ENCODE data around the gene SPART. TPM values are rescaled to one million over a fixed set of nuclear protein-coding genes. Genes with fewer than 3 reads are reported as not detected.

SPART gene, protein sequence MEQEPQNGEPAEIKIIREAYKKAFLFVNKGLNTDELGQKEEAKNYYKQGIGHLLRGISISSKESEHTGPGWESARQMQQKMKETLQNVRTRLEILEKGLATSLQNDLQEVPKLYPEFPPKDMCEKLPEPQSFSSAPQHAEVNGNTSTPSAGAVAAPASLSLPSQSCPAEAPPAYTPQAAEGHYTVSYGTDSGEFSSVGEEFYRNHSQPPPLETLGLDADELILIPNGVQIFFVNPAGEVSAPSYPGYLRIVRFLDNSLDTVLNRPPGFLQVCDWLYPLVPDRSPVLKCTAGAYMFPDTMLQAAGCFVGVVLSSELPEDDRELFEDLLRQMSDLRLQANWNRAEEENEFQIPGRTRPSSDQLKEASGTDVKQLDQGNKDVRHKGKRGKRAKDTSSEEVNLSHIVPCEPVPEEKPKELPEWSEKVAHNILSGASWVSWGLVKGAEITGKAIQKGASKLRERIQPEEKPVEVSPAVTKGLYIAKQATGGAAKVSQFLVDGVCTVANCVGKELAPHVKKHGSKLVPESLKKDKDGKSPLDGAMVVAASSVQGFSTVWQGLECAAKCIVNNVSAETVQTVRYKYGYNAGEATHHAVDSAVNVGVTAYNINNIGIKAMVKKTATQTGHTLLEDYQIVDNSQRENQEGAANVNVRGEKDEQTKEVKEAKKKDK
- polyA plus RNA-seq, result 17.9 TPM

DNA sequence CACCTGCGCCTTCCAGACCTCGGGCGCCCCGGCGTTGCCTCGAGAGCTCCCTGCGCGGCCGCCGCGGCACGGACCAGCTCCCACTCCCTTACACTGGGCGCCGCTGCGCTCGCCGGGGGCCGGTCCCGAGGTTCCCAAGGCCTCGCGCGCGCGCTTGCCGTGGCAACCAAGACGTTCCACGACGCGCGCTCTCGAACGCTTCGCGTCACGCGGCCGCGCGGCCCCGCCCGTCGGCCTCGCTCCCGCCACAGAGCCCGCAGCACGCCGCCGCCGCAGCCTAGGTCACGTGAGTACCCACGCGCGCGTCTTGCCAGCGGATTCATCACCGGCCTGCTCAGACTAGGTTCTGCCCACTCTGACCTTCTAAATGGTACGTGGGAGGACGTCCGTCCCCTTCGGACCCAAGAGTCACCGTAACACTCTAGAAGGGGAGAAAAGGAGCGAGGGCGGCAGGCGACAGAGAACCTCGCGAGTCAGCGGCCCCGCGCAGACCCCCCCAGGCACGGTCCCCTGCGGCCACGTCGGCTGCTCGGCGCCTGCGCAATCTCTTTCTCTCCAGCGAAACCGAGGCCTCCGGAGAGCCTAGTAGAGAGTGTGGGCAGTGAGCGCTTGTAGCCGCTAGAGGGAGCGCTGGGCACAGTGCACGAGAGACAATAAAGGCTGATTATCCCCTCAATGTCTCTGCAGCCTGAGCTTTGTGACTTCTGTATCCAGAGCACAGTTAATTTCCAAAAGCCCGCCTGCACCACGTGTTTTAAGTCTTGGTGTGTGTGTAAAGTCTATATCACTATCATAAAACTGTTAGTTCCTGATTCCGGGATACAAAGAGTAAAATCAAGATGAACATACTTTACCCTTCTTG lies at the start of gene SPART:
TSS of gene SPART (minus strand) at position 173 of the 862 bp plus-strand sequence. CDS start 10,564 bp downstream, outside the sequence.
- Mint-ChIP-seq H3K4me3 (peak within 1 kb of the TSS; percentile 90 to 97 (median 93)), H3K27me3 (peaks cover 7% of the 10 kb centered on the region), H3K36me3 (peaks cover 3% of the 10 kb centered on the region), H3K27ac (peak within 1 kb of the TSS; percentile 96 to 99 (median 96)), H3K4me1 (peaks cover 7 to 15% (median 7%) of the 10 kb centered on the region in 3 donors), H3K9me3 (no peaks in the 10 kb centered on the region)

DNA sequence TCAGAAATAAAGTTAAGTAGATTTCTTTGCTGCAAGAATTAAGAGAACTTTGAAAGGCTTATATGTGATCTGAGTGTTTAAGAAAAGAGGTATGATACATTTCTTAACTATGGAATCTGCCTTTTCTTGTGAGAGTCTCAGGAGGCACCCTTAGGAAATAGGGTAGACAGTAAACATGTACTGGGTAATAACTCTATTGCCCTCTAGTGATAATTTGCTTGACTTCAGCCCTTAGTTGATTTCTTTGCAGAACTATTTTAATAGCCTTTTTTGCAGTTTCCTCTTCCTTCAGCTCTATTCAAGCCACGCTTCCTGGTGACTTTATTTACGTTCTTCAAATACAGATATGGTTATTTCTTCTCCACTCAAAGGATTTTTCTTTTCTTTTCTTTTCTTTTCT lies 49.1 kb upstream of the SPART start:
- Mint-ChIP-seq H3K27ac (no peak overlapping the region), H3K36me3 (no peaks in the 10 kb centered on the region), H3K4me3 (no peak overlapping the region), H3K4me1 (peaks cover 0 to 2% (median 0%) of the 10 kb centered on the region in 3 donors), H3K9me3 (no peaks in the 10 kb centered on the region), H3K27me3 (no peaks in the 10 kb centered on the region)

DNA sequence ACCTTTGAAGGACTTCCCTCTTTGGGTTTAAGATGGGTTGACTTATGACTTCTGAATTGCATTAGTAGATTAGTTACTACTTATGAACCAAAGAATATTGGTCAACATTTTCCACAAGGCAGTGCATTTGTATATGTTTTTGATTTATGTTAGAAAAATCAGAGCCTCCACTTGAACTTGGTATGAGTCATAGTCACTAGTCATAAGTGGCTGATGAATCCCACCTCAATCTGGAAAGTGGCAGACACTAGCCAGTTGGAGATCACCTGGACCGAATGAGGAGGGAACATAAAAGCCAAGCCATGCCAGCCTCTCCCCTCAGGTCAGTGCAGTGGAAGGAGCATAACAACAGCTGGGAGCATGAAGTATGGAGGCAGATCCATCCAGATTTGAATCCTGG lies 39.3 kb upstream of the SPART start:
- Mint-ChIP-seq H3K27me3 (peaks cover 8% of the 10 kb centered on the region), H3K27ac (no peak overlapping the region), H3K4me3 (no peak overlapping the region), H3K36me3 (peaks cover 4% of the 10 kb centered on the region), H3K4me1 (no peaks in the 10 kb centered on the region), H3K9me3 (peaks cover 0 to 4% (median 0%) of the 10 kb centered on the region in 3 donors)

DNA sequence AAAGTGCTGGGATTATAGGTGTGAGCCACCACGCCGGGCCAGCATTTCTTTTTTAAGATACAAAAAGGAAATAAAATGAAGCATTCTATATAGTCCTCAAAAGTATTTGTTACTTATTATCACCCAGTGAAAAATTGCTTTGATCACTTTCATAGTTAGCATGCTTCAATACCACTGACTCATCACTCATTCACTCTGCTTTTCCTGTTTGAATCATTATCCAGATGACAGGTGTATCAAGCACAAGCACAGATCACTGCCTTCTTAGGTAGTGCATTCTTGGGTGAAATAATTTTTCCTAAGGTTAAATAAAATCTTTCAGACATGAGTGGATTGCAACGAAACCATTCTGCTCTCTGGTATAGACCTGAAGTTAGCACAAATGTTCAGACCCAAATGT lies 35.8 kb upstream of the SPART start:
- Mint-ChIP-seq H3K36me3 (no peaks in the 10 kb centered on the region), H3K9me3 (no peaks in the 10 kb centered on the region), H3K27me3 (peaks cover 4% of the 10 kb centered on the region), H3K4me1 (no peaks in the 10 kb centered on the region), H3K27ac (no peak overlapping the region), H3K4me3 (no peak overlapping the region)

DNA sequence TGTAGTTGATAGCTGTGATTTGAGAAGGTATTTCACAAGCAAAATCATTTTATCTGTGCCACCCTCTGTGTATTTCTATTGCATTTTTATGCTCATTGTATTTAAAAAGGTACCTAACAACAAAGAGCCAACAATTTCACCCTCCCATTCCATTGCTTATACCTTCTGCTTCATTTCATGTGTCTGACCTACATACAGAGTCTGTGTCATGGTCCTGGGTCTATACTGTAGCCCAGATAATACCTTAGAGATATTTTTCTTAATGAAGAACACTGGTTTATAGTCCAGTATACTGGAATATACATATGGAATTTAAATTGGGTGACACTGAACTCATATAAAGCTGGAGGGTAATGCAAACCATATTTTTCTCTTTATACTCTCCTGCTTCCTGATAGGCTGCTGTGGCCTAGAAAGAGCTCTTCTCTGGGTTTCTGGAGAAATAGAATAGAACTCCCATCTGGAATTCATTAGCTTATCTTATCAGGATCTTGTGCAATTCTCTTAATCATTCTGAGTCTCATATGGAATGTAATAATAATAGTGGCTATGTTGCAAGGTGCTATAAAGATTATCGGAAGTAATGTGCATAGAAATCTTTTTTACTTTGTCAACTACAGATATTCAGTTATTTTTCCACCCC lies 31.8 kb upstream of the SPART start:
- Mint-ChIP-seq H3K36me3 (no peaks in the 10 kb centered on the region), H3K27ac (no peak overlapping the region), H3K4me1 (no peaks in the 10 kb centered on the region), H3K27me3 (peaks cover under 1% of the 10 kb centered on the region), H3K4me3 (no peak overlapping the region), H3K9me3 (no peaks in the 10 kb centered on the region)

DNA sequence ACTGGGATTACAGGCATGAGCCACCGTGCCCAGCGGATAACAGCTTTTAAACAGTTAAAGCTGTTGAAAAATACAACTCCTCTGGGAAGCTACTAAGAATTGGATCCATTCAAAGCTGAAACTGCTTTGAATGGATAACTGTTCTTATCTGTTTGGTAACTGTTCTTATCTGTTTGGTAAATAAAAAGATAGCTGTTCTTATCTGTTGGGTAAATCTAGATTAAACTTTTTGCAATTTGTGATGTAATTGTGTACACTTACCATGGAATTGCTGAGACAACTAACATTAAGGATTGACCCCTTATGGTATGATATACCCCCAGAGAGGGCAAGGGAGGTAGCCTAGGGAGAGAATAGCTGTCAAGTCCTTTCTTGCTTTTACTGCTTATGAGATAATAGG lies 27.9 kb upstream of the SPART start:
- Mint-ChIP-seq H3K27ac (no peak overlapping the region), H3K4me3 (no peak overlapping the region)

DNA sequence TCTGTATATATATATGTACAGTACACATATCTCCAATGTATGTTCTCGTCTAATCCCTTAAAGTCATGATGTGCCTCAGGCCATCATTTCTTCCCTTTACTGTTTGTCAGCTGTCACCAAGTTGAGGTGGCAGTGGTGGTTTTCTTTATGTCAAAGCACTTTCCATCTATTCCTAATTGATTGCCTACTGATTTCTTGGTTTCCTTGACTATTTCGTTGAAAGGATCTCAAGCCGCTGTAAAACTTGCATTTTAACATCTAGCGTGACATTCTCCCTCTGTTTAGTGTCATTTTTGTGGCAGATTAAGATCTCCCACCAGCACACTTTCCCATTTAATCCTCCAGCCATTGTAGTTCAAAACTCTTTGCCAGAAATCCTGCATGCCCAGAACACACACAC lies 25.0 kb upstream of the SPART start:
- no peak overlapping the region for H3K27ac Mint-ChIP-seq
- H3K27me3 Mint-ChIP-seq, result no peaks in the 10 kb centered on the region
- H3K36me3 Mint-ChIP-seq, result no peaks in the 10 kb centered on the region
- H3K4me3 Mint-ChIP-seq, result no peak overlapping the region
- no peaks in the 10 kb centered on the region for H3K9me3 Mint-ChIP-seq
- no peaks in the 10 kb centered on the region for H3K4me1 Mint-ChIP-seq

More for the DNA sequence above, 27.9 kb upstream of the SPART start:
- Mint-ChIP-seq H3K4me1 (no peaks in the 10 kb centered on the region), H3K9me3 (no peaks in the 10 kb centered on the region), H3K27me3 (no peaks in the 10 kb centered on the region), H3K36me3 (no peaks in the 10 kb centered on the region)

DNA sequence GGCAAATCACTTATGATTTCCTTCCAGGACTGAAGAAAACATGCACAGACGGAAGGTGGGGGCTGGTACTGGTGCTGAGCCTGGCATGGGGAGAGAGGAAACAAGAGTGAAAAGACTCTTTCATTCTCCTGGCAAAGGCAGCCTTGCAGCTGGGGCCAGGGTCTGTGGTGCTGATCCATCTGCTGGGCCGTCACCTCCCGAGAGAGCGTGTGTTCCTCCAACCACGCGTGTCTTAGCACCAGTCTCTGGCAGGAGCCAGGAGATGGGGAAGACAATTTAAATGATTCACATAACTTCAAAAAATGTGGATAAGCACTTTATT lies 23.9 kb upstream of the SPART start:
- no peaks in the 10 kb centered on the region for H3K27me3 Mint-ChIP-seq
- no peaks in the 10 kb centered on the region for H3K9me3 Mint-ChIP-seq
- H3K4me1 Mint-ChIP-seq, result no peaks in the 10 kb centered on the region
- no peaks in the 10 kb centered on the region for H3K36me3 Mint-ChIP-seq
- H3K27ac Mint-ChIP-seq, result no peak overlapping the region
- H3K4me3 Mint-ChIP-seq, result no peak overlapping the region

DNA sequence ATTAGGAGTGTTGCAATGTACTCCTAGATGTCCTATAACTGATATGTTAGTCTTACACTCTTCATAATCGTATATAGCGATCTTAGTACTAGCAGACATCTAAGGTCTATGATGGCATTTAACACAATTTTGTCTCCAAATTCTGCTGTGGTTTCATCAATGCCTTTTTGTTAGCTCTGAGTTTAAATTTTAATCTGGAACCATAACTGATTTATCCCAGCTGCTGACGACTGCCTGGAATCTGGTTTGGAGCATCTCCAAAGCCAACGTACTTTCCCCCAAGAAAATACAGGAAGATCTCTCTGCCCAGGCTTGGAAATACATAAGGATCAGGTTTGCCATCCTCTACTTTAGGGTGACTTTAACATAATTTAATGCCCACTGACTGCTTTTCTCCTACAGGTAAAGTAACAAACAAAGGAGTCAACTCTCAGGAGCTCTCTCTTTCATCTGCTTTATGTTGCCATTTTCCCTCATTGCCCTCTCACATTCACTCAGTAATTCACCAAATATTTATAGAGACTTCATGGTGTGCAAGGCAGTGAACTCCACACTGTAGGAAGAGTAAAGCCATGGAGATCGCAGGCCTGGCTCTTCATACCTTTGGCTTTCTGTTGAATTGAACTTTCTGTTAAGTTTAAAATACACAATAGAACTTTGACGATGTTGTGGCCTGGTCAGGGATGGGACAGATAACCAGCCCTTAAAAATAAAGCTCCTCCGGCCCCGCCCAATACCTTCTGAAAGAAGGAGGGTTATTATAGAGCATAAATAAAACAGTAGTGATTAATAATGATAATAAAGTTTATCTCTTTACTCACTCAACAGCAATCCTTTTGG lies 23.3 kb upstream of the SPART start:
- H3K27me3 Mint-ChIP-seq, result no peaks in the 10 kb centered on the region
- no peaks in the 10 kb centered on the region for H3K36me3 Mint-ChIP-seq
- no peak overlapping the region for H3K4me3 Mint-ChIP-seq
- H3K9me3 Mint-ChIP-seq, result no peaks in the 10 kb centered on the region
- H3K27ac Mint-ChIP-seq, result no peak overlapping the region
- no peaks in the 10 kb centered on the region for H3K4me1 Mint-ChIP-seq

DNA sequence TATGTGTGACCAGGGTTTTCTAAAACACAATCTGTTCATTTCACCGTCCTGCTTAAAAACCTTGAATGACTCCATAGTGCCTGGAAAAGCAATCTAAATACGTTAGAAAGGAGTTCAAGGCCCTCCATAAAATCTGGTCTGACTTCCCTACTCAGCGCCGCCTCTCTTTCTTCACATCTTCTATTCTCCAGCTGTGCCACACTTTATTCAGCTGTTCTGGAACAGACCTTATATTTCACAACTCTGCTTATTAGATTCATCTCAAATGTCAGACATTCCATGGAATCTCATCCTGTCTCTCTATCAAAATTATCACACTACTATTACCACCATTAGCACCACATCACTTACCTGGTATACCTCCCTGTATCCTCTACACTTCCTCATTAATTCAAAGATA lies 19.8 kb upstream of the SPART start:
- H3K4me1 Mint-ChIP-seq, result no peaks in the 10 kb centered on the region
- H3K4me3 Mint-ChIP-seq, result no peak overlapping the region
- H3K27me3 Mint-ChIP-seq, result no peaks in the 10 kb centered on the region
- no peaks in the 10 kb centered on the region for H3K9me3 Mint-ChIP-seq
- H3K27ac Mint-ChIP-seq, result no peak overlapping the region
- H3K36me3 Mint-ChIP-seq, result no peaks in the 10 kb centered on the region

DNA sequence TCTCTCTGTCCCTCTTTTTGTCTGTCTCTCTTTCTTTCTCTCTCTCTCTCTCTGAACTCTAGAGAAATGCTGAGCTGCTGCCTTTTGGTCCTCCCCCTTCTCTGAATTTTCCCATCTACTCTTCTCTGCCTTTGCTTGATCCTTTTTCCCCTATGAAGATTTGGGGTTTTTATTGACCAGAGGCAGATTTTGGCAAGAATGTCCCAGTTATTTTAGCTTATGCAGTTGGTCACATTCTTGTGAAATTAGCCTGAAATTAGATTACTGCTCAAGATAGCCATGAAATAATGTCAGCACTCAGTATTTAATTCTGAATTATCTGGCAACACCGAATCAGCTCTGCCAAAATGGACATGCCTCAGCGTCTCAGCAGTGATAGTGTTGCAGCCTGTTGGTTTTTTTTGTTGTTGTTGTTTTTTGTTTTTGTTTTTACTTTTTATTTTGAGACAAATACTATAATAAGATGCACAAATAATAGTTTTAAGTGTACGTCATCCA lies 17.2 kb upstream of the SPART start:
- Mint-ChIP-seq H3K4me1 (no peaks in the 10 kb centered on the region), H3K27ac (no peak overlapping the region), H3K27me3 (peaks cover 4% of the 10 kb centered on the region), H3K9me3 (no peaks in the 10 kb centered on the region), H3K4me3 (no peak overlapping the region), H3K36me3 (no peaks in the 10 kb centered on the region)

DNA sequence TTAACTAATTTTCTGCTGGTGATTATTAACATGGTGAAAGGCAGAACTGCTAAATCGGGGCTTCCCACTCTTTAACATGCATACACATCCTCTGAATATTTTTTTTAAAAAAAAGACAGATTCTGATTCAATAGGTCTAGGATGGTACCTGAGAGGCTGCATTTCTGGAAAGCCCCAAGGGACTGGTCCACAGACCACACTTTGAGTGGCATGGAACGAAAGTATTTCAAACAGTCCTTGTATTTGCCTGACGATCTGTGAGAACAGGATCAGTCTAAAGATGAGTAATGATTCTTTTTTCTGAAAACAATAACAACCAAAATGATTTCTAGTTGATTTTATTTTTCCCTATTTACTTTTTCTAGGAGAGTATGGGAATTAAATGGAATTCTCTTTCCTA lies 16.7 kb upstream of the SPART start:
- Mint-ChIP-seq H3K36me3 (no peaks in the 10 kb centered on the region), H3K4me1 (no peaks in the 10 kb centered on the region), H3K9me3 (no peaks in the 10 kb centered on the region), H3K27me3 (peaks cover 4% of the 10 kb centered on the region), H3K4me3 (no peak overlapping the region), H3K27ac (no peak overlapping the region)

DNA sequence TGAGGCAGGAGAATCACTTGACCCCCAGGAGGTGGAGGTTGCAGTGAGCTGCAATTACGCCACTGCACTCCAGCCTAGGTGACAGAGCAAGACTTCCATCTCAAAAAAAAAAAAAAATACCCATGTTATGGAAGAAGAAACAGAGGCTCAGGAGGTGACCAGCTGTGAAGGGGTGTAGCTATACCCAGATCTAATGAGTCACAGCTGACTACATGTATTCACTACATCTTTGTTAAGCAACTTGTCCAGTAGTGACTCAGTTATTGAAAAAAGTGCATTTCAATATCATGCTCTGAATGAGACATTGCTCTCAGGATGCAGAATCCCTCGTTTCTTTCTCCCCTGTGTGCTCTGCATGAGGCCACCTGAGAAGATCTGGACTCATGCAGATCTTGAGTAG lies 16.1 kb upstream of the SPART start:
- no peak overlapping the region for H3K4me3 Mint-ChIP-seq
- no peaks in the 10 kb centered on the region for H3K36me3 Mint-ChIP-seq
- no peaks in the 10 kb centered on the region for H3K4me1 Mint-ChIP-seq
- H3K9me3 Mint-ChIP-seq, result no peaks in the 10 kb centered on the region
- peaks cover 4% of the 10 kb centered on the region for H3K27me3 Mint-ChIP-seq
- H3K27ac Mint-ChIP-seq, result no peak overlapping the region

DNA sequence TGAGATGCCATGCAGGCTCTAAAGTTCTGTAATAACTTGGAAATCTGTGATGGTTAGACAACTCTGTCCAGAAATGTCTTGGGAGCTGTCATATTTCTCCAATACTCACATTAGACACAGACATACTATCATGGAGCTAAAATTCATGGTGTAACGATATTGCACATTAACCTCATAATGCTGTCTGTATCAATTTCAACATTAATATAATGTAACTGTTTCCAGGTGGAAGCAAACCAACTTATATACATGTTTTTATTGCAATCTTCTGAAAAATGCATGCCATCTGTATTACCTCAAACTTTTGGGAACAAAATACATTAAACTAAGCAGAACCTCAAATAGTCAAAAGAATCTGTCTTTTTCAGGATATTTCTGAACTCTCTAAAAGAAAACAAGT lies 14.7 kb upstream of the SPART start:
- Mint-ChIP-seq H3K36me3 (no peaks in the 10 kb centered on the region), H3K4me1 (no peaks in the 10 kb centered on the region), H3K9me3 (no peaks in the 10 kb centered on the region), H3K27ac (no peak overlapping the region), H3K4me3 (no peak overlapping the region), H3K27me3 (peaks cover 6% of the 10 kb centered on the region)

Data from IgD-negative memory B cell (primary cell).